Stimulated activated CD8-positive, alpha-beta memory T cell treated with anti-CD3 and anti-CD28 coated beads, Interleukin-12 subunit alpha, Interleukin-12 subunit beta, amount 100 ng/mL, for 1 hour (primary cell): ENCODE data around the gene FZD1.

Experiments
- DNase-seq: peaks from one replicate; pipeline ENCODE4 v3.0.0-alpha.2; 2020; ENCODE audit warnings: low read depth

Gene FZD1

DNA sequence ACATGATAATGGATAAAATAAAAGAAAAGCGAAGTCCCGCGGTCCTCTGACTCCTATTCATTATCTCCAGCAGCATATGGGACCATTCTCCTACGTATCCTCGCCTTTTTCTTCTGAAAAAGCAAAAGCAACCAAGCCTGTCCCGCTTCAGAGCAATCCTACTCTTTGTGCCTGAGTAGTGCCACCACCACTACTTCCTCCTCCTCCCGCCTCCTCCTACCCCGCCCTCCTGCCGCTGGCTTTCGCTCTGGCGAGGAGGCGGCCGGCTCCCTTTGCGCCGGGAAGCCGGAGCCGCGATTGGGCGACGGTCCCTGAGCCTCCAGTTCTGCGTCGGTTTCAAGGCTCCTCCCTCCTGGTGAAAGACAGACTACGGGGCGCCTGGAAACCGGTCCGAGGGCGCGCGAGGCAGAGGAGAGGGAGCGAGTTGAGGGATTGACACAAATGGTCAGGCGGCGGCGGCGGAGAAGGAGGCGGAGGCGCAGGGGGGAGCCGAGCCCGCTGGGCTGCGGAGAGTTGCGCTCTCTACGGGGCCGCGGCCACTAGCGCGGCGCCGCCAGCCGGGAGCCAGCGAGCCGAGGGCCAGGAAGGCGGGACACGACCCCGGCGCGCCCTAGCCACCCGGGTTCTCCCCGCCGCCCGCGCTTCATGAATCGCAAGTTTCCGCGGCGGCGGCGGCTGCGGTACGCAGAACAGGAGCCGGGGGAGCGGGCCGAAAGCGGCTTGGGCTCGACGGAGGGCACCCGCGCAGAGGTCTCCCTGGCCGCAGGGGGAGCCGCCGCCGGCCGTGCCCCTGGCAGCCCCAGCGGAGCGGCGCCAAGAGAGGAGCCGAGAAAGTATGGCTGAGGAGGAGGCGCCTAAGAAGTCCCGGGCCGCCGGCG, at the start of gene FZD1:
Gene FZD1 (plus strand): TSS at position 388 of the 878 bp plus-strand sequence. CDS start 448 bp downstream, at position 836.
- no peak for DNase-seq

DNA sequence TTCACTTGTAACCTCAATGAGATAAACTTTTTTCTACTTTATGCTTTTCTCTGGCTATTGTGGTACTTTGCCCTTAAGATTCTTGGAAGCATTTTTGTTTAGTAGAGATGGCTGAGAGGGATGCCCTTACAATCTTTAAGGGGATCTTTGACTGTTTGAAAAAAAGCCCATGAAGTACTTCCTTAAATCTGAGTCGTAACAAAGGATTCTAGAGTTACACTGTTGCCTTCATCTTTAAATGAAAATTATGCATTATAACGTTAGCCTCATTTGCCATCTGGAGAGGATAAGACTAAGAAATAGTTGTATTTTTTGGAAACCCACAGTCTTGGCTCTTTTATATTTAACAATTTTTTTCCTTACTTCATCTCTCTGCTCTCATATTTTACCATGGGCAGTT, 37.8 kb upstream of the FZD1 start:
- DNase-seq = no peak

DNA sequence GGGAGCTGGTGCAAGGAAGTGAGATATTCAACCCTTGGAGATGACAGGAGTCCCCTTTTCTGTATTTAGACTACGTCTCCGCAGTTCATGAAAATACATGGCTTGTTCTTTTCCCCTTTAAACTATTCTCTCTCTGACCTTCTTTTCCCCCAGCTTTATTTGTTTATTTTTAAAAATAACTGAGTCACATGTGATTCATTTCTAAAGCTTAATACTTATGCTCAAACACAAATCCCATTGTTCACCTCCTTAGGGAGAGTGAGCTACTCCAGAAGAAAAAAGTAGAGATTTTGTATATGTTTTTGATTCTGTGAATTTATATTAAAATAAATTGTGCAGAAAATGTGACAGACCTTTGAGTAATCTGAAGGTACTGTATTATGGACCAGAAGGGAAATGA, 35.9 kb upstream of the FZD1 start:
- DNase-seq = no peak

DNA sequence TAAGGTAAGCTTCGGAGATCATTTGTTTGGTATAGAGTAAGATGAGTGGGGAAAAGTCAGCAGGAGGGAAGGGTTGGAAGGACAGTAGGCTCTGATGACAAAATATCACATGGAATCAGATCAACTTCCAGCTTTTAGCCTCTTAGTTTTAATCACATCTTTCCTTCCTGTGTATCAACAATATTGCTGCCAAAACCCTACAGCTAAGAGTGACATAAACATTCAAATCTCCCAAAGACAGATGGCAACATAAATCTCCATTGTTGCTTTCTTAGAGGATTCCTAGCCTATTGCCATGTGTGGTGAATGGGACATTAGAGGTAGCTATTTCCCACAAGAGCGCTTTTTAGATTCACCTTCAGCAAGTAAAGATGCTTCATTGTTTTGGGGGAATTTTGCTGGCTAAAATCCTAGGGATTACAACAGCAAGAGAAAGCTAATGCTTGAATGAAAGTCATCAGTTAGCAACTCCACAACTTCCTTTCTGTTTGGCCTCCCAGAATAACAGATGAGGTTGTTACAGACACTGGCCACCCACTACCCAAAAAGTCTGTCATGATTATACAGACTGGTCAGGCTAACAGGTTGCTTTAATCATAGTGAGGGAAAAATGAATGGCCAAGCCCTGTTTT, 35.2 kb upstream of the FZD1 start:
- no peak for DNase-seq

DNA sequence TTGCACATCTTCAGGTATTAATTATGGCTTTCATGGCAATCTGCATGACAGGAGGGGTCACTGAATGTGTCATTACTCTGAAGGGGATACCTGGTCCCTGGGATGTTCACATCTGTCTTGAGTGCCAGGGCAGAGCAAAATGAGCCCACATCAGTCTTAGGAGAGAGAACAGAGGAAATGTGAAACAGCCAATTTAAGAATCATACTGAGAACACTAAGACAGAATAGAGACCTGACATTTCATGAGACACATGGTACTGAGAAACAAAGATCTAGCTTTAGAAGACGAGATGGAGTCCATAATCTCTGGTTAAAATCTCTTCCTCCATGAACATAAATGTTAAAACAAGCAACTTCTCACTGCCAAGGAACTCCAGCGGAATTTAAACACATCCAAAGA, 34.1 kb upstream of the FZD1 start:
- DNase-seq = no peak

DNA sequence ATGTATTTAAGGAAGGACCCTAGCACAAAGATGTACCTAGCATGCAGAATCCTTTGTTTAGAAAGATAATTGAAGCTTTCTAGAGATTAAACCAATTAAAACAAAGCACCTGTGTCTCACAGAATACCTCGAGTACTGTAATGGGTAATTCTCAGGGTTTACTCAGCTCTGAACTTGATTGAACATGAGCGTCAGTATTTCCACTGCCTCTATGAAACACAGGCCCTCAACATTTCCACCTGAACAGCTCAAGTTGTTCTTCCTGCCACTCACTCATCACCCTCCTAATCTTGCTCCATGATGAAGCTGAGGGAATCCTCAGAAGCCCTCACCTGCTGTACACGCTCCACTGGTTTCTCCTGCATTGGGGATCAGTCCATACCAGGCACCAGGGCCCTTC, 33.7 kb upstream of the FZD1 start:
- DNase-seq = no peak

DNA sequence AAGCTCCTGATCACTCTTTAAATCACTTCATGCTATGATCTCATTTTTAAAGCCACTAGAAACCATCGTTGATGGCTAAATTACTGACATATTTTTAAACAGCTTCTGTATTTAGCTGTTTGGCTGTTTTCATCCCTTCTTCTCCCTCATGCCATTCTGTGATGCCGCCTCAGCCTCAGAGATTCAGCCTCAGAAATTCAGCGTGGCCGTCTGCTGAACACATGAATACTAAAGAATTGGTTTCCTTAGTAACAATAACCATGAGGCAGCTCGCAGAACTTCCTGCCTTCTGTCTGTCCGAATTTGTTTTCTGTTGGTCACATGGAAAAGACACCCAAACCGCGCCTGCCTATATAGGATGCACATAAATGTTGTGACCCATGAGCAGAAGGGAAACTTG, 31.0 kb upstream of the FZD1 start:
- no peak for DNase-seq

DNA sequence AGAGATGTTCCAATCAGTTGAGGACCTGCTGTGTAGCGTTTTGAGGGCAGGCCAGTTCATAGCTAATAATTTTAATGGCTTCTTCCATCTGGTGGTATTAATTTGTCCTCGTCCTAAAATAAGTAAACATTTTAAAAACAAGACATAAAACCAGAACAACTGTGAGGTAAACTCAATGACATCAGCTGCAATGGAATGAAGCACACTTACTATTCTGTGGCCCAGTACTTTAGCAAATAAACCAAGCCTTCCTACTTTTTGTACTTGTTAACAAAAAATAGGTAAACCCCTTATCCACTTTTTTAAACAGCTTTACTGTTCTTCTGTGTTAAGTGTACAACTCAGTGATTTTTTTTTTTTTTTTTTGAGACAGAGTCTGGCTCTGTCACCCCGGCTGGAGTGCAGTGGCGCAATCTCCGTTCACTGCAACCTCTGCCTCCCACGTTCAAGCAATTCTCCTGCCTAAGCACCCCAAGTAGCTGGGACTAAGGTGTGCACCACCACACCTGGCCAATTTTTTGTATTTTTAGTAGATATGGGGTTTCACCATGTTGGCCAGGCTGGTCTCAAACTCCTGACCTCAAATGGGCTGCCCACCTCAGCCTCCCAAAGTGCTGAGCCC, 28.9 kb upstream of the FZD1 start:
- no peak for DNase-seq

DNA sequence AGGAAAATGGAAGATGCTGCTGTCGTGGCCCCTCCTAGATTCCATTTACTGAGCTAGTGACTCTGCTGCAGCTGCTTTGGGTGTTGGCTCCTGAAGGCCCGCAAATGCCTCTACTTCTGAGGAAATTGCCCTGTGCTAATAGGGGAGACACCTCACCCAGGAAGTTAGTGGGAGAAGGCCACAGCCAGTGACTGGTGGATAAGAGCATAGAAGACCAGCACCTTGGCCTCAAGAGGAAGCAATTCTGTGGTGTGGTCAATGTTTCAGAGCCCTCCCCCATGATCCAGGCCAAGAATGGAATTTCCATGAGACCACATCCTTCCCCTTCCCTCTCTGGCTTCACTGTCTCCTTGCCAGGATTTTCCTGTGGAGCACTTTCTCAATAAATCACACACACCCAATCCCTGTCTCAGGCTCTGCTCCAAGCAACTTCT, 25.0 kb upstream of the FZD1 start:
- DNase-seq = no peak

DNA sequence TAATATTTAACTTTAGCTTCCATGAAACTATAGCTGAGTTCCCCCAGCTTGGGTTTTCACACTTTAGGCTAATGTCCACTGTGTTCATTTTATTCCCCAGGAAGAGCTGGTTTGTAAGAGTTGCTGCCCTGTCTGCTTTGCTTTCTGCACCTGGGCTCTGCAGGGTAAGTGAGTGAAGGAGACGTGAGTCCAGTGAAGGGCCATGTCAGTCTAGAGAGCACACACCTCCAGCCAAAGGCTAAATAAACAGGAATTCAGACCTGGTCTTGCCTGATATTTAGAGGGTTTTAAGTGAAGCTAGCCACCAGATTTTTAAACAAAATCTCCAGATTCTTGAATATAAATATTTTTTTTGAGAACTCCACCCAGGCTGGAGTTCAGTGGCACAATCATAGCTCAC, 24.5 kb upstream of the FZD1 start:
- no peak for DNase-seq

DNA sequence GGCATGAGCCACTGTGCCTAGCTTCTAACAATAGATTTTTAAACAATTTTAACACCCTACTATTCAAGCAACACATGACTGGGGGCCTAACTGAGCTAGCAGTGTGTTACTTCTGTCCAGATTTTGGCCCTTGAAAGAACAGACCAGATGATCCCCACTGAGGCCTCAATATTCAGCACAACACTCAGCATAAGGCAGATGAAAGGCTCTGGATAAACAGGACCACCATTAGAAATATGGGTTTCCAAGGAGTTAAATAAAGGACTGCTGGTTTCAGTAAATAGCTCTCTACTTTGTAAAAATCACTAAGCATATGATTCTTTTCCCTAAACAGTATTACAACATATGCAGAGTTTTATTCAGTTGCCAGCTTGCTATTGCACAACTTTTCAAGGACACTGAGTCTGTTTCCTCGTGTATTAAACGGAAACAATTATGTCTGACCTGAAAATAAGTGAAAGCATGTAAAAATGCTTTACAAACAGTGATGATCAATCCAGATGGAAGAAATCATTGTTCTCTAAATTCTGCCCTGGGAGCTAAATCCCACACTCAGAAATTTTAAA, 23.8 kb upstream of the FZD1 start:
- DNase-seq = no peak

DNA sequence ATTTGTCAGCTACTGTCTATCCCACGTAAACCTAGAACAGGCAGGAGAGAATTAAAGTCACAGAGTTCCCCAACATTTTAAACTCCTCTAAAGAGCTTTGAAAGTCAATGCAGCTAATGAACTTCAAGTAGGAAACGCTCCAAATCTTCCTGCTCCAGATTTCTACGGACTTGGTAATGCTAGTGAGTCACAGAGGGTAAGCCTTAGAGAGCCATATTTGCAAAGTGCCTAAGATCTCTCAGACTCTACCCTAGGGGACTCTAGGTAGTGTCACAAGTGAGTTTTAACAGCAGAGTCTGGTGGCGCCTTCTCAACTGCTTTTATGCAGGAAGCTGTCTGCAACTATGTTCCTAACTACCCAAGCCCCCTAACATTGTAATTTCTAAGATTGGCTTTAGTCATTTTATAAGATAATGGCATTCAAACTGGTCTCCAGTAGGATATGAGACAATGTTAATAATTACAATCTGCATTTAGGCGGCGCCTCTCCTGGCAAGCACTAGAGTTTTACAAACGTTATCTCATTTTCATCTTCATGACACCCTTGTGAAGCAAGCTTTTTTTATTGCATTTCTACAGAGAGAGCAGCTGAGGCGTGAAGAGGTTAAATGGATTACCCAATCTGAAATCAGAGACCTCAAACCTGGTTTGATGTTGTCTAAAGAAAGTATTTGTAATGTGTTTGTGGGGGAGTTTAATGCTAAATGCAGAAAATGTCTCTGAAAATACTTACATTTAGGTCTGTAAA, 22.0 kb upstream of the FZD1 start:
- no peak for DNase-seq

DNA sequence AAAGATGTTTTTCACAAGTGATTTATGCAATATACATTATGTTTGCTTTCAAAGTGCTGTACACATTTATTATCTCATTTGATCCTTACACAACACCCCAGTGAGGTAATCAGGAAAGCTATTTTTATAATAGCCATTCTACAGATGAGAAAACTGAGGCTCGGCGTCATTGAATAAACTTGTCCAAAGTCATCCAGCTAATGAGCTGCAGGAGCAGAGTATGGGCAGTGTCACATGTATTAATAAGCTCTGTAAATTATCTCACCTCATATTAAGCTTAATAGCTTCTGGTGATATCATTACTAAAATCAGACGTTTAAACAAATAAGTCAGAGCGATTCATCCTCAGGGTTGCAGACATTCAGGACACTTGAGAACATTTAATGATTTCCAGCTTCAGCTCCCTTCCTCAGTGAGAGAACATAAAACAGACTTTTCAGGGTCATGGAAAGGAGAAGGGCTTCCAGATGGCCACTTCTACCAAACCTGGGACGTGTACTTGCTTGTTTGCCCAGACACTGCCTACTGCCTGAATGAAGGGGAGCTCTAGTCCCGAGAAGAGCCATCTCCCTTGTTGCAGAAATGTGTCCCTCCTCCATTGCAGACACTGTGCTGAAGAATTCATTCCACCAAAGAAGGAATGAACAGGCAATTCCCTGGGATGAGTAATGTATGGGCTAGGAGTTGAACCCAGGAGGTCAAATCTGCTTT, 20.5 kb upstream of the FZD1 start:
- DNase-seq = no peak

DNA sequence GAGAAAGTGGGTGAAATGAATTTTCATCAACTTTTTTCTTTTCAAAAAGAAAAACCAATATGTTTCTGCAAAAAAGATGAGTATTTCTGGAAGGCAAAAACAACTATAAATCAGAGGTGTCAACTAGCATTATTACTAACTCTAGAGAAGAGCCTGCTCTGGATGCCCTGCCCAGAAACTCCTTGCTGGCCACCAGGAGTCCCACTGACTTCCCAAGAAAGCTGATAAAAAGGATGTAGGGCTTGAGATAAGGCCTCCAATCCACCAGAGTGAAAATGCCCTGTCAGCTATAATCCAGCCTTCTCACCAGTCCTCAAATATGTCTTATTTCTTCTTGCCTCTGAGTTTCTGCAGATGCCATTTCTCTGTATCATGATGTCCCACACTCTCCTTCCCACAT, 16.7 kb upstream of the FZD1 start:
- DNase-seq = no peak

DNA sequence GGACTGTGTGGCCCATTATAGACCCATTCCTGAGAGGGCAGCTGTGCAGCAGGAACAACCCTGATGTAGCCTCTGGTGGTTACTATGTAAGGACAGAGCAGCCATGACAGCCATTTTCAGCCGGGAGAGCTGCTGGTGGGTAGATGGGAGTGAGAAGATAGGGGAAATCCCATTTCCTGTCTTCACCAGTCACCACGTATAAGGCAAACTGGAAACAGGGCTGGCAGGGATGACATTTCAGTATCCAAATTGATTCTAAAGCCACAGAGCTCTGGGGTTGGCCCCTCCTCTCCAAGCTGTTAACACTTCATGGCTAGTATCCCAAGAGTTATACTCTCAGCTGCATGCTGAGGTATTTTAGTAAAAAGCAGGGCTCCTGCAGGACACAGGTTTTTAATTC, 15.2 kb upstream of the FZD1 start:
- no peak for DNase-seq

DNA sequence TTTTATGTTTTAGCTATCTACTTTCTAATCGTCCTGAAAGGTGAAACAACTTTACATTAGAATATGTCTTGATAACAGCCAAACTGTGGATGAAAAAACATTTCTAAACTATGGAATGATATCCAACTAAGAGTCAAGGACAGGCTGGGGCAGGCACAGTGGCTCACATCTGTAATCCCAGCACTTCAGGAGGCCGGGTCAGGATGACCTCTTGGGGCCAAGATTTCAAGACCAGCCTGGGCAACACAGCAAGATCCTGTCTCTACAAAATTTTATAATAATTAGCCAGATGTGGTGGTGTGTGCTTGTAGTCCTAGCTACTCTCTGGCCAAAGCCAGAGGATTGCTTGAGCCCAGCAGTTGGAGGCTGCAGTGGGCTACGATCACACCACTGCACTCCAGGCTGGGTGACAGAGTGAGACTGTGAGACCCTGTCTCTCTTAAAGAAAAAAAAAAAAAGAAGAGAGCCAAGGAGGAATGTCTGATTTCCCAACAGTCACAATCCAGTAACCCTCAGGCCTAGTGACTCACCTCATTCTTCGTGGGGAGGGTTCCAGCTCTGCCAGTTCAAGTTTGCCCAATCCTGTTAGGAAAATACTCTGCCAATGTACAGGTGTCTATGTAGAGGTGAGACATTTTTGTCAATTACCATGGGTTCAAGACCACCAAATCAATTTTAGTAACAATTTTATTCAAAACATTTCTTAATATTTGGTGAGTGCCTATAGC, 14.6 kb upstream of the FZD1 start:
- DNase-seq = no peak

DNA sequence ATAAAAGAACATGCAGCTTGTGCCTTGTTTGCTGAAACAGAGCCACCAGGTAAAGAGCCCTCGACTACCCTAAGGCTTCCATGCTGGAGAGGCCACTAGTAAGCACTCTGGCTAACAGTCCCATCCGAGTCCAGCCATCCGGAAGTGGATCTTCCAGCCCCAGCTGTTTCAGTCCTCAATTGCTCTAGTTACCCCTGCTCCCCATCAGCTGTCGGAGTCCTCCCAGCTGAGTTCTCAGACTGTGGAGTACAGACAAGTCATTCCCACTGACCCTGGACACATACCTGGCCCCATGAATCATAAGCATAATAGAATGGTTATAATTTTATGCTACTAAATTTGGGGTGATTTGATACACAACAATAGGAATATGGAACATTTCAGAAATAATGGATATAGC, 13.5 kb upstream of the FZD1 start:
- no peak for DNase-seq

DNA sequence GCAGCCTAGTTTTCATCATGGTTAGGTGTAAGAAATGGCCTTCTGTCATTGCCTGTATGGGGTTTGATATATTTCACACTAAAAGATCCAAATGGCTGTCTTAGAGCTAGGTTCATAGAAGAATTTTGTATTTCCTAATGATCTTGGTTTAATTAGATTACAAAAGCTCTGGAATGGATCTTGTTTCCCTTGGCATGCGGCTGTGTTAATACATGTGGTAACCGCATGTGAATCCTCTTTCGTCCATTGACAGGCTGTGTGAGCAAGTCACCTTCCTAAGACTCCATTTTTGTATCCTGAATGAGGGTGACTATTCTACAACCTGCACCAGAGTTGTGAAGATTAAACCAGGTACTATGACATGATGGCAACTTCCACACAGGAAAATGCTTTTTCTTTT, 12.4 kb upstream of the FZD1 start:
- no peak for DNase-seq

DNA sequence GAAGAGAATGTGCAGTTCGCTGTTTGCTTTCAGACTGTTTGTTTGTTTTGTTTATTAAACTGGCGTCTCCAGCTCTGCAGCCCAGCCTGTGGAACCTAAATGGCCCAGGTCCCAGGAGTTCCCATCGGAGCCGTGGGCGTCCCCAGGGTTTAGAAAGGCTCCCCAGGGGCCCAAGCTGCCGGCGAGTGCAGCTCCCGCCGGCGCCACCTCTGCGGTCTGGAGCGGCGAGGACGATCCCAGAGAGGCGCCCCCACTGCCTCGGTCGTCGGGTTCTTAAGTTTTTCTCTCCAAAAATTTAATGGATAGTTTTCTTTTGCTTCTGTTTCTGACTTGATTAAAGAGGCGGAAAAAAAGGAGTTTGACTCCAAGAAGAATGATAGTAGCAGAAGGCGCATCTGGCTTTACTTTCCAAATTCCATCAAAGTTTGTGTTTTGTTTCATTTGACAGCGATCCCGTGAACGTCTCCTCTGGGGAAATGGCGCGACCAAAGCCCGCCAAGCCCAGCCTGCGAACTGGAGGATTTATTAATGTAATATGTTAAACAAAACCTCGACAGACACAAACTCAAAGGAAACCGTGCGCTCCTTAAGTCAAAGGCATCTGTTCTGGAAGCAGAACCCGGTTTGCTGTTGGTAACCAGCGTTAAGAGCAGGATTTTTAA, 718 bp upstream of the FZD1 start:
- DNase-seq = no peak
